Activated CD8-positive, alpha-beta T cell treated with anti-CD3 and anti-CD28 coated beads for 36 hours (primary cell): ENCODE results near the gene OR6K2. TPM values are rescaled to one million over a fixed set of nuclear protein-coding genes. Genes with fewer than 3 reads are reported as not detected.

Source experiments
- ATAC-seq: fragments of 200-7000 bp; cut with Tn5 transposase; one replicate; pipeline ENCODE4 v1.10.0; 2021; ENCODE audit warnings: mild to moderate bottlenecking, moderate library complexity
- CTCF ChIA-PET: fragments of 350-600 bp; sonication (Branson Sonifier 250); formaldehyde crosslinking; loops from one replicate; lab custom pipeline; 2021; ENCODE audit warnings: antibody characterized with exemption; lab: Charles Lee
- POLR2A ChIA-PET: fragments of 350-600 bp; sonication (Branson Sonifier 250); formaldehyde crosslinking; loops from one replicate; lab custom pipeline; 2021; ENCODE audit warnings: antibody characterized with exemption; lab: Charles Lee
- DNase-seq: peaks from one replicate; pipeline ENCODE4 v3.0.0-alpha.2; 2020
- H3K27ac Mint-ChIP-seq: one replicate; pipeline ENCODE4 v1.8.0; 2021; ENCODE audit warnings: mild to moderate bottlenecking, mixed read lengths
- H3K27me3 Mint-ChIP-seq: one replicate; pipeline ENCODE4 v1.8.0; 2021; ENCODE audit warnings: mixed read lengths
- H3K36me3 Mint-ChIP-seq: one replicate; pipeline ENCODE4 v1.8.0; 2021; ENCODE audit warnings: low read depth, mixed read lengths
- H3K4me1 Mint-ChIP-seq: one replicate; pipeline ENCODE4 v1.8.0; 2021; ENCODE audit warnings: low read depth, mixed read lengths
- H3K4me3 Mint-ChIP-seq: one replicate; pipeline ENCODE4 v1.8.0; 2021; ENCODE audit warnings: mild to moderate bottlenecking, moderate library complexity, mixed read lengths
- H3K9me3 Mint-ChIP-seq: one replicate; pipeline ENCODE4 v1.8.0; 2021; ENCODE audit warnings: mixed read lengths
- intact Hi-C: fragments of 100-400 bp; cut with micrococcal nuclease; formaldehyde crosslinking; loops from one replicate; pipeline ENCODE4 v1.10.0; 2022
- total RNA-seq, 2 experiments: library from RNA; stranded (reverse); gene quantifications; one replicate each; pipeline ENCODE4 v1.2.3, GENCODE V29; 2021
- TF ChIP-seq, protein P1 (sequence below): fragments of 200-600 bp; IDR thresholded peaks from one replicate; pipeline ENCODE4 v1.8.0; 2022; ENCODE audit warnings: antibody characterized with exemption, mild to moderate bottlenecking

The OR6K2 gene
- total RNA-seq, 2 experiments from 2014 or later = not detected

DNA sequence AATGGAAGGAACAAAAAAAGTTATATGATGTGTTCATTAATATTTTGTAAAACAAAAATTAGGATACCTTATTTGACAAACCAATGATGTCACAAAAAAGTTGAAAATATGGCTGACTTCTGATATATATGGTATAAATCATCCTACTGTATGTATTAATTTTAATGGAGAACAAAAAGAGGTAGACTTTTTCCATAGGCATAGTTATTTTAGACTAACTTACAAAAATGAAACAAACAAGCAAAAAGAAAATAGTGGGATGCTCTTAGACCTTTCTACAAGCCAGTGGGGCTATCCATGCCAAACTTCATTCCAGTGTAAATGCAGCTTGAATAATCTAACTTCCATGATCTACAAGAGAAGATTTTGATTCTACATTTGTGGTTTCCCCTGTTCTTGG lies 13.4 kb downstream of the OR6K2 start:
- Mint-ChIP-seq H3K27ac (no peak overlapping the region), H3K4me3 (no peak overlapping the region), H3K27me3 (peaks cover 14% of the 10 kb centered on the region), H3K36me3 (no peaks in the 10 kb centered on the region), H3K9me3 (no peaks in the 10 kb centered on the region), H3K4me1 (no peaks in the 10 kb centered on the region)
- DNase-seq = no peak
- CTCF ChIA-PET = no interaction called here
- TF ChIP-seq, protein P1, sequence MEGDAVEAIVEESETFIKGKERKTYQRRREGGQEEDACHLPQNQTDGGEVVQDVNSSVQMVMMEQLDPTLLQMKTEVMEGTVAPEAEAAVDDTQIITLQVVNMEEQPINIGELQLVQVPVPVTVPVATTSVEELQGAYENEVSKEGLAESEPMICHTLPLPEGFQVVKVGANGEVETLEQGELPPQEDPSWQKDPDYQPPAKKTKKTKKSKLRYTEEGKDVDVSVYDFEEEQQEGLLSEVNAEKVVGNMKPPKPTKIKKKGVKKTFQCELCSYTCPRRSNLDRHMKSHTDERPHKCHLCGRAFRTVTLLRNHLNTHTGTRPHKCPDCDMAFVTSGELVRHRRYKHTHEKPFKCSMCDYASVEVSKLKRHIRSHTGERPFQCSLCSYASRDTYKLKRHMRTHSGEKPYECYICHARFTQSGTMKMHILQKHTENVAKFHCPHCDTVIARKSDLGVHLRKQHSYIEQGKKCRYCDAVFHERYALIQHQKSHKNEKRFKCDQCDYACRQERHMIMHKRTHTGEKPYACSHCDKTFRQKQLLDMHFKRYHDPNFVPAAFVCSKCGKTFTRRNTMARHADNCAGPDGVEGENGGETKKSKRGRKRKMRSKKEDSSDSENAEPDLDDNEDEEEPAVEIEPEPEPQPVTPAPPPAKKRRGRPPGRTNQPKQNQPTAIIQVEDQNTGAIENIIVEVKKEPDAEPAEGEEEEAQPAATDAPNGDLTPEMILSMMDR = no peak
- no peak for ATAC-seq
- intact Hi-C loops = no loop called here
- POLR2A ChIA-PET = no interaction called here

DNA sequence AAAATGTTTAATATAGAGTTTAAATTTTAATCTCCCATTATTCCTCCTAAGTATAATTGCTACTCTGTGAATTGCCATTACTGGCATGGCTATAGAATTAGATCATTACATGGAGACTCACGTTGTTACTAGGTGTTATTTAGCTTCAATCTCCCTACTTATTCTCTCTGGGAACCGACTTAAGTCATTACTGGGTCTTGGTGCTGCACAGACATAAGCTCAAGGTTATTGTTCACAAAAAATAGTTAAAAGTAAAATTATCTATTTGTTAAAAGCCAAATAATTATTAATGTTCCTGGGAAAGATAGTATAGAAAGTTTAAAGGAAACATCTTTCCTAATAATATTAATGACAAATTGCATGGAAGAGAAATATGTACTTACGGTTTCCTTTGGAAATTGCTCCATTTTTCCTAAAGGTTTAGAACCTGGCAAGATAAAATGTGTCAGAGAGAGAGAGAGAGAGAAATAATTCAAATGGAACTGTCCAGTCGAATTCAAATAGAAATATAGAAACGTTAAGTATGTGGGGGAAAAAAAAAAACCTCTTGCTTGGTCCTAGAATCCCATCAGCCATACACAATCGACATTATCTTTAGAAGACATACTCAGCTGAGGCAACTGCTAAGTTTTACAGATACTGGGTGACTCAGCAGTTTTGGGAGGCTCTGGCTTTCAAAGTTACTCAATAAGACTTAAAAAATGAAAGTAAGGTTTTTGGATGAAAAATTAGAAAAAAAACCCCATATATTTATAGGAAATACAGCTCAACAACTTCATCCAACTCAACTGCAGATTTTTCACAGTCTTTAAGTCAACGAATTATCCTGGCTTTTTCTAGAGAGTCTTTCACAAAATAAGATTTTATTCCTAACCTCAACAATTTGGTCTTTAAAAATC lies 14.1 kb downstream of the OR6K2 start, which contains the start of gene SPTA1:
Gene SPTA1 (minus strand): TSS at position 605 of the 899 bp plus-strand sequence. CDS start 198 bp downstream, at position 407.
- no peaks in the 10 kb centered on the region for H3K36me3 Mint-ChIP-seq
- intact Hi-C loops = no loop called here
- no peak for ATAC-seq
- POLR2A ChIA-PET = interaction anchor here (0.6 kb wide), 1 partner anchor 19 kb away, joined by 3 read pairs; no protein-coding TSS in a partner anchor
- CTCF ChIA-PET = no interaction called here
- H3K27ac Mint-ChIP-seq = no peak within 1 kb of the TSS
- no peak for DNase-seq
- no peak within 1 kb of the TSS for H3K4me3 Mint-ChIP-seq
- H3K9me3 Mint-ChIP-seq = no peaks in the 10 kb centered on the region
- peaks cover 14% of the 10 kb centered on the region for H3K27me3 Mint-ChIP-seq
- no peaks in the 10 kb centered on the region for H3K4me1 Mint-ChIP-seq
- TF ChIP-seq, protein P1 = no peak

DNA sequence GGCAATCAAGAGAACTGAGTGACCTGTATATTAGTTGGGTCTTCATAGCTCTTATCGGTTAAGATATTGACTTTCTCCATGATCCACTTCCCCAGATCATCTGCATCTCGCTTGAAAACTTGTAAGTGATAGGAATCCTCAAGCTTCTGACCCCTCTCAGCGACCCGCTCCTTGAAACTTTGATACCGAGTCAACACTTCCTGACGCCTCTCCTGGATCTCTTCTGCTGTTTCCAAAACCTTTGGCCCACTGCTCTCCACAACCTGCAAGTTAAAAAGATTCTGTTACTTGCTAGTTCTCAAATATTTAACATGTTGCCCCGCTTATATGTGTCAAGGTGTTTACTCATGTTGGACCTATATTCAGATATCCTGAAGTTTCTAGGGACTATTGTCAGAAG lies 15.4 kb downstream of the OR6K2 start:
- no peaks in the 10 kb centered on the region for H3K9me3 Mint-ChIP-seq
- ChIA-PET CTCF (no interaction called here), POLR2A (no interaction called here)
- H3K4me1 Mint-ChIP-seq = no peaks in the 10 kb centered on the region
- TF ChIP-seq, protein P1 = no peak
- ATAC-seq = no peak
- H3K27ac Mint-ChIP-seq = no peak overlapping the region
- no peak overlapping the region for H3K4me3 Mint-ChIP-seq
- peaks cover 14% of the 10 kb centered on the region for H3K27me3 Mint-ChIP-seq
- no peak for DNase-seq
- intact Hi-C loops = no loop called here
- H3K36me3 Mint-ChIP-seq = no peaks in the 10 kb centered on the region

DNA sequence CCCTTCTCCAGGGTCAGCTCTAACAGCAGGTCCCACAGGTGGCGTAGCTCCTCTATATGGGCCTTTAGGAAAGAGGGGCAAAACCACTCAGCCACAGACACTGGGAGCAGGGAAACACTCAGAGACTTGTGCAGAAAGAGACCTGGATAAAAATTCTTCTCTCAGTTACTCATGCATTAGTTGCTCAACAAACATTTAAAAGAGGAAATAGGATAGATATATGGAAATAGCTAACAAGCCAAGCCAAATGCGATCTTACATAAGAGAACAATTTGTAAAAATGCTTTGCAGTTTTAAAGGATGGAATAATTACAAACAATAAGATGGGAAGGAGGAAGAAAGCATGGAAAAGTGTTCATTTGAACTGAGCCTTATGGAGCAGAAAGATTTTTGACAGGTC lies 18.8 kb downstream of the OR6K2 start:
- no peaks in the 10 kb centered on the region for H3K9me3 Mint-ChIP-seq

DNA sequence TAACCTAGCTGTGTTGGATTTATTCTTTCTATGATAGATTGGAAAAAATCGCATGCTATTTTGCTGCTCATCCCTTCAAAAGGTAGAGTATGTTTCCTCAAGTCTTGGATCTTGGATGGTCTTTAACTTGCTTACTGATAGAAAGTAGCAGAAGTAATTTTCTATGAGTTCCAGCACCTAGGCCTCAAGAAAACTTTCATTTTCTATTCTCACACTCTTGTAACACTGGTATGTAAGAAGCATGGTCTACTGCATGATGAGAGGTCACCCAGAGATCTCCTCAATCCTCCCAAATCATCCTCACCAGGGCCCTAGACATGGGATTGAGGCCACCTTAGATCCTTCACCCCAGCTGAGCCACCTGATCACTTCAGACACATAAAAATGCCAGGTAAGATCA lies 21.2 kb downstream of the OR6K2 start:
- Mint-ChIP-seq H3K4me3 (no peak overlapping the region), H3K9me3 (no peaks in the 10 kb centered on the region), H3K36me3 (no peaks in the 10 kb centered on the region), H3K4me1 (no peaks in the 10 kb centered on the region), H3K27ac (no peak overlapping the region), H3K27me3 (peaks cover 2% of the 10 kb centered on the region)
- TF ChIP-seq, protein P1 = no peak
- DNase-seq = no peak
- ChIA-PET CTCF (no interaction called here), POLR2A (no interaction called here)
- intact Hi-C loops = no loop called here
- no peak for ATAC-seq

More for the DNA sequence above, 18.8 kb downstream of the OR6K2 start:
- no peaks in the 10 kb centered on the region for H3K4me1 Mint-ChIP-seq
- ATAC-seq (no peak), DNase-seq (no peak)
- peaks cover 10% of the 10 kb centered on the region for H3K27me3 Mint-ChIP-seq
- intact Hi-C loops = no loop called here
- H3K27ac Mint-ChIP-seq = no peak overlapping the region
- no peak overlapping the region for H3K4me3 Mint-ChIP-seq
- no peaks in the 10 kb centered on the region for H3K36me3 Mint-ChIP-seq
- CTCF ChIA-PET = no interaction called here
- POLR2A ChIA-PET = no interaction called here
- TF ChIP-seq, protein P1 = no peak
